HL-60/S4 treated with retinoic acid at 250 ng/mL for 4 days and 3 days (cell line): ENCODE measurements around the gene HSD17B10.
"Not testable (repeated sequence)": the region's sequence is repeated elsewhere in the genome, so short reads cannot be mapped to it uniquely, and the experiment has no call there.

ENCODE experiments used
- in situ Hi-C: fragments of 300-500 bp; cut with MboI; formaldehyde crosslinking; loops from 2 replicates; pipeline ENCODE4 v1.7.0; 2022; ENCODE audit warnings: low sequenced_read_pairs

Gene HSD17B10

GRCh38 chrX:53438174-53438831, 4.1 kb upstream of the HSD17B10 start:
- in situ Hi-C loops: loop anchor here (10.0 kb wide), 1 partner anchor 124 kb away; no protein-coding TSS in a partner anchor

- in situ Hi-C loops: loop anchor here (10.0 kb wide), 1 partner anchor 122 kb away; no protein-coding TSS in a partner anchor
These were observed 3.0 kb upstream of the HSD17B10 start for GRCh38 chrX:53437206-53437605.

GRCh38 chrX:53435997-53436396, 1.8 kb upstream of the HSD17B10 start:
- in situ Hi-C loops: loop anchor here (10.0 kb wide), 1 partner anchor 121 kb away; no protein-coding TSS in a partner anchor

GRCh38 chrX:53430231-53430630, 3.9 kb downstream of the HSD17B10 start:
- in situ Hi-C loops: loop anchor here (10.0 kb wide), 1 partner anchor 115 kb away; no protein-coding TSS in a partner anchor

DNA sequence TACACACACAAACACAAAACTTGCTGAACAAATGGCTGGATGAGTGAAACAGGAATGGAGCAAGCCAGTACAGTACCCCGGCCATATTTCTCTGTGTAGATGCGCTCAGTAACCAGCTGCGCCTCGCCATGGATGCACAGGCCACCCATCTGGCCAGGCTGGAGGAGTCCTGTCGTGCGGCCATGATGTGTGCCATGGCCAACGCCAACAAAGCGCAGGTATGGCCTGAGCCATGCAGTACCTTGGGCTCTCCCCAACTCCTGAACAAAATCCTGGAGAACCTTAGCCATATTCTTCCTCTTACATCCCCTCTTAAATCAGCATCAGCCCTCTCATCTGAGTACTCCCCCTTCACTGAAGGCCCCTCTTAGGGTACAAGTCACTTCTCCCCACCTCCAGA, 4.4 kb downstream of the HSD17B10 start:
- in situ Hi-C loops: loop anchor here (10.0 kb wide), 1 partner anchor 115 kb away; no protein-coding TSS in a partner anchor

DNA sequence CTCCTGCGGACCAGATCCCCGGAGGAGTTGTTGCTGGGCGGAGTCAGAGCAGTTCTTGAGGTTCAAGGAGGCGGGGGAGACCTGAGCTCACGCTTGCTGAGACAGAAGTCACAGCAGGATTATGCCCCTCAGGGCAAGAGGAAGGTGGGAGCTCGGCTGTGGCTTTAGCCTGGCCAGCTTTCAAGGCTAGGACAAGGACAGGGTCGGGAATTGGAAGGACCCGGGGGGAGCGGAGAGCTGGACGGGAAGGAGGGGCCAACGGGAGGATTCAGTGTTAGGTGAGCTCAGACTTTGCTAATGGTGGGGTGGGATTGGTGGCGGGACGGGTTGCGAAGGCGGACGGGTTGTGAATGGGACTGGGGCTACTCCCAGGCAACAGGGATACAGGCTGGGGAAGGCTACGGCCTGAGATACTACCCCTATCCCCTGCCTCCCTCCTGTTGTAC, 11.3 kb downstream of the HSD17B10 start, which contains the start of gene RIBC1:
Gene RIBC1, plus strand, starts transcription at position 13 of the 446 bp plus-strand sequence. CDS start 3,404 bp downstream, outside the sequence.
- in situ Hi-C loops: no loop called here

DNA sequence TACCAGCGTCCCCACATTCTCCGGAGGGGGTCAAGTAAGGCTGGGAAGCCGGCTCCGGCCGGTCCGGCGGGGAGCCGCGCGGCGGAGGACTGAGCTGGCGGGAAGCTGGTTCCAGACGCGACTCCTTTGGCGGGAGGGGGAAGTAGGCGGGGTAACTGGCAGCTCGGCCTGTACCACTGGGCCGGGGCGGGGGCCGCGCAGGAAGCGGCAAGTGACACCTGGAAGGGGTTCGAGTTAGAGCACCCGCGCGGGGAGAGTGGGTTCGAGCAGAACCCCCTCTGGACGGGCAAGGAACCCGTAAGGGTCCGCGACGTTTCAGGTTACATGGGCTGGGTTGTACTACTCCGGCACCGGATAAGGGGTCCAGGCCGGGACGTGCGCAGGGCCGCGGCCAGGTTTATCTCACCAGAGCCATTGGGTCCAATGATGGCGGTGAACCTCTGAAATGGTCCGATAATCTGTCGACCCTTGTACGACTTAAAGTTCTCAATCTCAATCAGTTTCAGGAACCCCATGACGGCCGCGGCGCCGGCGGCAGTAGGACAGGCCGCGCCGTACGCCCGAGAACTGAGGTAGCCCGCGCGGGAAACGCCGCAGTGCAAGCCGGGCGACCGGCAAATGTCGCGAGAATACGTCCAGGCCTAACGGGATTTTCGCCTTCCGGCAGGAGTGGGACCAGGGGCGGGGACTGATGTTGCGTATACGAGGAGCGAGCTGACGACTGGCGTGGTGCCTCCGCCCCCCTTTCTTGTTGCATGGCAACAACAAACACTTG, 11.9 kb downstream of the HSD17B10 start, which contains the start of gene SMC1A:
Gene SMC1A, minus strand, starts transcription at position 569 of the 775 bp plus-strand sequence. Its CDS starts 54 bp downstream, at position 515.
- in situ Hi-C loops: no loop called here

- in situ Hi-C loops: no loop called here
These were observed 12.4 kb downstream of the HSD17B10 start for GRCh38 chrX:53421772-53422085.

DNA sequence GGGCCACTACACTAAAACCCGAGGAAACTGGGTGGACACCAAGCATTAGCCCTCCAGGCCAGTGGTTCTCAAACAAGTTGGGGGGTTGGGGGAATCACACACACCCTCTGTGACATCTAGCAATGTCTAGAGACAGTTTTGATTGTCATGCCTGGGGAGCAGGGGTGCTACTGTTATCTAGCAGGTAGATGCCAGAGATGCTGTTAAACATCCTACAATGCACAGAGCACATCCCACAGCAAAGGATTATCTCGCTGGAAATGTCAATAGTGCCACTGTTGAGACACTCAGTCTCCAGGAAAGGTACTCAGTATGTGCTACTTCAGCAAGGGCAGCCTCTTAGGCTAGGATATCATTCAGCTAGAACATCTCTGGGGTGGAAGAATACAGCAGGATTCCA, 13.0 kb downstream of the HSD17B10 start:
- in situ Hi-C loops: no loop called here

- in situ Hi-C loops: not testable (repeated sequence)
These were observed 13.8 kb downstream of the HSD17B10 start for GRCh38 chrX:53420351-53420750.

DNA sequence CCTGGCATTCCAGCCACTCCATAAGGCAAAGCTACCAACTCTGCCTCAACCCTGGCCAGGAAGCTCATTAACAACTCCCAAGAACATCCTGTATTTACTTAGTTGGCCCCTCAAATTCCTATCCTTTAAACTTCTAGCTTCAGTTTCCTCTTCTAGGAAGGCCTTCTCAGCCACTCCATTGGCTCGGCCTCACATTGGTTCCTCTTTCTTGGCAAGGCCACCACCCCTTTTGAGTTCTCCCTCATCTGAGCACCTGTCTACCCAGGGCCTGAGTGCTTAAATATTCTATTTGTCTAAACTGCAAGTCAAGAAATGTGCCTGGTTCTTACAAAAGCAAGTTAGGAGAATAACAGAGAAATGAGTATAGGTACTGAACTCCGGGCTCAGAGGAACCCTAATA, 21.7 kb downstream of the HSD17B10 start:
- in situ Hi-C loops: no loop called here

- in situ Hi-C loops: no loop called here
These were observed 30.6 kb downstream of the HSD17B10 start for GRCh38 chrX:53403535-53403934.

DNA sequence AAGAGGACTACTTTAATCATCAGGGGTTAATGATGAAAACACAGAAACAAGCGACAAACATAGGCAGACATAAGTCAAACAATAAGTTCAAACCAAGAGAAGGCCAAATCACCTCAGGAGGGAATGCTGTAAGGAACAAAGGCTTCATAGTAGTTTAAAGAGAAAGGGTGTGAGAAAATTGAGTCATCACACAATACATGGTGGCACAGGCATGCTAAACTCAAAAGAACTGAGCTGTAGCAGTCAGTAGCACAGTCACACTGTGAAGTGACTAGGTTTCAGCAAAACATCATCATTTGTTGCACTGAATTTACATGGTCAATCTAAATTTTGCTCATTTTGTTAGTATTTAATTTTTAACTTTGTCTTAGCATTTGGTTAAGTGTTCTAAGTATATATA, 36.0 kb downstream of the HSD17B10 start:
- in situ Hi-C loops: no loop called here

DNA sequence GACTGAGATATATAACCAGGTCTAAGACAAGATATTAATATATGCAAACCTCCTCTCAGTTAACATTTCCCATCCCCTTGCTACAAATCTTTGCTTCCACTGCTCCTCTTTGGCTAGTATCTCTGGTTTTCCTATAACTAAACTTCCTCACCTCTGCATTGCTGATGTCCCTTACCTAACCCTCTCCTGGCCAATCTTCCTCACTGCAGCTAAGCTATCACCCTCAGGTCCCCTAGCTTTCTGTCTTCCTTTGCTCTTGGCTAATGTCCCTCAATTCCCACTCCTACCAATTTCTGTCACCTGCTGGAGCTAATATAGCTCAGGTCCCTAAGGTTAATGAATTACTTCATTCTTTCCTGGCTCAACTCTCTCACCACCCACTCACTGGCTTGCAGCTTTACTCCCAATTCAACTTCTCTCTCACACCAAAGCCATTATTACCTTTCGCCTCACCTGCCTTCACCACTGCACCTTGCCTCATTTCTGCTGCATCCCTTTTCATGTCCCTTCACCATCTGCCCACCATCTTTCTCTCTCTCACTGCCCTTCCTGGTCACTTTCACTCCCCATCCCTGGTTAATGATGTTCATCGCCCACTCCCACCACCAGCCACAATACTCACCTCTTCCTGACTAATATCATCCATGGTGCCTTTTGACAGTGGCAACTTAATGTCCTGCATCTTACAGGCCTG, 38.4 kb downstream of the HSD17B10 start:
- in situ Hi-C loops: no loop called here

- in situ Hi-C loops: no loop called here
These were observed 50.6 kb downstream of the HSD17B10 start for GRCh38 chrX:53383376-53384076.
